Stimulated activated CD4-positive, alpha-beta T cell treated with anti-CD3 and anti-CD28 coated beads, TNF-alpha, amount 100 ng/mL, for 24 hours (primary cell): Measurements from ENCODE around the gene FBXW7.

Source experiments
- DNase-seq, 3 experiments: peaks; one replicate each; pipeline ENCODE4 v3.0.0-alpha.2; 2020; ENCODE audit warnings: low read depth in 3 of 3

The FBXW7 gene

GRCh38 chr4:152512483-152512882 is 23.4 kb downstream of the FBXW7 start:
- DNase-seq, result no peak

- no peak for DNase-seq
Measured at GRCh38 chr4:152510349-152511147, 25.3 kb downstream of the FBXW7 start.

- no peak for DNase-seq
Measured at GRCh38 chr4:152509595-152510225, 26.2 kb downstream of the FBXW7 start.

GRCh38 chr4:152508818-152509217 is 27.1 kb downstream of the FBXW7 start:
- no peak for DNase-seq

- no peak for DNase-seq
Measured at GRCh38 chr4:152508386-152508785, 27.5 kb downstream of the FBXW7 start.

- no peak for DNase-seq
Measured at GRCh38 chr4:152503653-152504290, 32.1 kb downstream of the FBXW7 start.

GRCh38 chr4:152501846-152502536 is 33.9 kb downstream of the FBXW7 start:
- no peak for DNase-seq

GRCh38 chr4:152500800-152501434 is 35.0 kb downstream of the FBXW7 start:
- DNase-seq, result peak in 2 of 3 experiments; percentile 22 to 72

- no peak for DNase-seq
Measured at GRCh38 chr4:152500275-152500674, 35.6 kb downstream of the FBXW7 start.

GRCh38 chr4:152499344-152499743 is 36.5 kb downstream of the FBXW7 start:
- DNase-seq, result no peak

- DNase-seq, result no peak
Measured at GRCh38 chr4:152494020-152494419, 41.9 kb downstream of the FBXW7 start.

- DNase-seq, result no peak
Measured at GRCh38 chr4:152488246-152488645, 47.6 kb downstream of the FBXW7 start.

GRCh38 chr4:152486429-152487389 is 49.2 kb downstream of the FBXW7 start:
- no peak for DNase-seq

GRCh38 chr4:152485726-152486276 is 50.1 kb downstream of the FBXW7 start:
- peak in 1 of 3 experiments; percentile 10 for DNase-seq

GRCh38 chr4:152482211-152482610 is 53.7 kb downstream of the FBXW7 start:
- DNase-seq, result no peak

- DNase-seq, result no peak
Measured at GRCh38 chr4:152480901-152481300, 55.0 kb downstream of the FBXW7 start.

GRCh38 chr4:152480326-152480725 is 55.6 kb downstream of the FBXW7 start:
- DNase-seq, result no peak

- DNase-seq, result no peak
Measured at GRCh38 chr4:152479428-152480026, 56.4 kb downstream of the FBXW7 start.

- no peak for DNase-seq
Measured at GRCh38 chr4:152478461-152479237, 57.2 kb downstream of the FBXW7 start.
